Neuronal stem cell (in vitro differentiated cells): ENCODE results near the gene SLC9C1.
A peak's percentile ranks its signal among the peaks of the same experiment; 100 is the strongest.

Source experiments
- DNase-seq: peaks from one replicate; pipeline ENCODE4 v3.0.0-alpha.2; 2013; ENCODE audit warnings: low spot score
- H2AFZ ChIP-seq: one replicate; pipeline ENCODE4 v1.6.1; 2013; ENCODE audit warnings: mild to moderate bottlenecking, low read length, inconsistent platforms
- H2AK5ac ChIP-seq: 2 replicates; pipeline ENCODE4 v1.6.1; 2013; ENCODE audit warnings: low read depth, mild to moderate bottlenecking, inconsistent platforms, low read length, moderate library complexity, mixed read lengths
- H2BK120ac ChIP-seq: 2 replicates; pipeline ENCODE4 v1.6.1; 2013; ENCODE audit warnings: low read depth, mild to moderate bottlenecking, inconsistent platforms, low read length, moderate library complexity, mixed read lengths
- H2BK12ac ChIP-seq: one replicate; pipeline ENCODE4 v1.6.1; 2013; ENCODE audit warnings: low read length, inconsistent platforms
- H2BK15ac ChIP-seq: 2 replicates; pipeline ENCODE4 v1.6.1; 2013; ENCODE audit warnings: mild to moderate bottlenecking, low read length, inconsistent platforms, mixed read lengths
- H2BK5ac ChIP-seq: one replicate; pipeline ENCODE4 v1.6.1; 2013; ENCODE audit warnings: inconsistent platforms, mild to moderate bottlenecking, low read length, moderate library complexity
- H3K14ac ChIP-seq: one replicate; pipeline ENCODE4 v1.6.1; 2013; ENCODE audit warnings: low read length, inconsistent platforms
- H3K18ac ChIP-seq: 2 replicates; pipeline ENCODE4 v1.6.1; 2013; ENCODE audit warnings: low read length, inconsistent platforms
- H3K23ac ChIP-seq: 2 replicates; pipeline ENCODE4 v1.6.1; 2013; ENCODE audit warnings: low read depth, mild to moderate bottlenecking, mixed read lengths, low read length, inconsistent platforms; ENCODE audit not compliant: poor library complexity
- H3K27ac ChIP-seq: replicated peaks from 3 replicates; pipeline ENCODE4 v1.5.1; 2013; ENCODE audit warnings: low read length, inconsistent platforms
- H3K27me3 ChIP-seq, 3 experiments: 2 replicates each; pipeline ENCODE4 v1.6.1; 2013; ENCODE audit warnings: low read length in 3 of 3, mild to moderate bottlenecking in 2 of 3, inconsistent platforms in 1 of 3, low read depth in 1 of 3, mixed read lengths in 1 of 3, moderate library complexity in 1 of 3; ENCODE audit not compliant: control insufficient read depth in 3 of 3, insufficient read depth in 3 of 3
- H3K36me3 ChIP-seq, 2 donors: replicated peaks in 1 of 2; 2 replicates each; pipeline ENCODE4 v1.6.1; 2013; ENCODE audit warnings: low read length in 2 of 2; ENCODE audit not compliant: control insufficient read depth in 2 of 2, insufficient read depth in 2 of 2
- H3K4ac ChIP-seq: 2 replicates; pipeline ENCODE4 v1.6.1; 2013; ENCODE audit warnings: inconsistent platforms, mild to moderate bottlenecking, low read length, moderate library complexity
- H3K4me1 ChIP-seq, 2 donors: 1 replicate in 1 of 2; 2 replicates in 1 of 2; pipeline ENCODE4 v1.6.1; 2013; ENCODE audit warnings: low read length in 2 of 2, low read depth in 1 of 2; ENCODE audit not compliant: control insufficient read depth in 2 of 2, insufficient read depth in 1 of 2
- H3K4me2 ChIP-seq: one replicate; pipeline ENCODE4 v1.6.1; 2013; ENCODE audit warnings: mild to moderate bottlenecking, low read length, inconsistent platforms; ENCODE audit not compliant: insufficient read depth, poor library complexity, severe bottlenecking
- H3K4me3 ChIP-seq, 2 donors: 2 replicates each; pipeline ENCODE4 v1.5.1; 2013; ENCODE audit warnings: low read length in 2 of 2, mild to moderate bottlenecking in 2 of 2, inconsistent platforms in 1 of 2, moderate library complexity in 1 of 2
- H3K79me1 ChIP-seq: one replicate; pipeline ENCODE4 v1.6.1; 2013; ENCODE audit warnings: low read depth, mild to moderate bottlenecking, inconsistent platforms, low read length, moderate library complexity
- H3K9ac ChIP-seq: one replicate; pipeline ENCODE4 v1.6.1; 2013; ENCODE audit warnings: mild to moderate bottlenecking, low read depth, low read length, inconsistent platforms; ENCODE audit not compliant: poor library complexity
- H3K9me3 ChIP-seq, 2 donors: replicated peaks in 1 of 2; 2 replicates each; pipeline versions ENCODE3 to v1.6.1; 2013; ENCODE audit warnings: low read length in 2 of 2, mild to moderate bottlenecking in 2 of 2, inconsistent platforms in 1 of 2, low read depth in 1 of 2, mixed read lengths in 1 of 2, moderate library complexity in 1 of 2; ENCODE audit not compliant: control insufficient read depth in 2 of 2, insufficient read depth in 1 of 2
- H4K8ac ChIP-seq: one replicate; pipeline ENCODE4 v1.6.1; 2013; ENCODE audit warnings: low read depth, mild to moderate bottlenecking, inconsistent platforms, low read length, moderate library complexity
- H4K91ac ChIP-seq: one replicate; pipeline ENCODE4 v1.6.1; 2013; ENCODE audit warnings: low read length, low read depth, mild to moderate bottlenecking, inconsistent platforms; ENCODE audit not compliant: poor library complexity
- WGBS, 2 donors: extraction: QIAGEN DNeasy Blood & Tissue Kit; methylation state at CpG; one replicate each; pipeline ENCODE4 v1.1.7; 2013; ENCODE audit warnings: missing lambda C conversion rate in 2 of 2, mixed read lengths in 1 of 2; ENCODE audit not compliant: insufficient read length in 2 of 2, insufficient replicate concordance in 1 of 2; ENCODE audit errors: extremely low coverage in 2 of 2; 5-methylcytosine and 5-hydroxymethylcytosine counted together

SLC9C1 gene

DNA sequence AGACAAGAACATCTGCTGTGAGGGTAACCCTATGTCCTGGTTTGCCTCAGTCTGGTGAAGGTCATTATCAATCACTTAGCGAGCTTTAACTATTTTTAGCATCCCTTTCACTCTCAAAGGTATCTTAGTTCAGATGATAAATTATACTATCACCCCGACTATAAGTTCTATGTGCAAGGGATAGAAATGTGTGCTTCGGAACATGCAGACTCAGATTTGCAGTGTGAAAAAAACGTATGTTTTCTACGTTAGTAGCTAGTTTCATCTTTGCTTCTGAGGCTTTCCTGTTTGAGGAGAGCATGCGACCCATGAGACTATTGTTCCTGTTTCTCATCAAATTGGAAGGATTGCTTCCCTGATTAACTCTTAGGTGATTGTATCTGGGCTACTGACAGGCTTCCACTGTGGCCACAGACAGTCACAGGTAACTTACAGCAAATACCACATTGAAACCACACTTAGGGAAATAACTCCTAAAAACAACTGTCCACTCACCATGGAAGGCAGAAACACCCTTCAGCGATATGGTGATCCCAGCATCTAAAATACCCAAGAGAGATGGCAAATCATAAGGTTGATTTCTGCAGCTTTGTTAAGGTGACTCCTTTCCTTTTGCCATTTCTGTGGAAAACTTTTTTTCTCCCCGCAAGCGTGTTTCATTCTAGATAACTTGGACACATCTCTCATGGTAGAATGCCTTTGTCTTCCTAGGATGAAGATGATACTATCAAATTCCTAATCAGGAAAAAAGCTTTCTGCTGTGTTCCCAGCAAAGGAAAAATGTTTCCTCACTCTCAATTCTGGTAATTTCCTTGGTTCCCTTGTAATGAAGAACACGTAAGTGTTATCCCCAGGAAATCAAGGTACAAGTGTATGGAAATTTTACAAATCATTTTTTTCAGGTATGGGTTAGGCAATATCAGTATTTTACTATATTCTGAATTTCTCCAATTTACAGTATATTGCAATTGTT is 166.2 kb downstream of the SLC9C1 start:
- peaks cover 18 to 19% of the 10 kb centered on the region in 2 donors for H3K4me1 ChIP-seq
- H3K79me1 ChIP-seq: no peaks in the 10 kb centered on the region
- no peak overlapping the region for H3K4me3 ChIP-seq

DNA sequence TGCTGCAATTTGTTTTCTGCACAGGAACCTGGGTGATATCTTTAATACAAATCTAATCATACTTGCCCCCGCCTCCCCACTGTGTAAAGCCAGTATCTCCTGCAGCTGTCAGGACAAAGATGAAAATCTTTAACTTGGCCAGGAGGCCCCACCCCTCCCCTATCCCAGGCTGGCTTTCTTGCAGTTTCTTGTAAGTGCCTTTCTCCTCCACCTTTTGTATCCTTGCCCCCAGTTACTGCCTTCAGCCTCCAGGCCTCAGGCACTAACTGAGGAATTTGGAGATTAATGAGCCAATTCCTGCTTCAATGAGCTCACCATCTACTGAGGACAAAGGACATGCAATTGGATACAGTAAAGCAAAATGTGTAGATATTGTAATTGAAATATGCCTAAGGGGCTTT is 167.5 kb downstream of the SLC9C1 start:
- Histone ChIP-seq H3K27me3 (no peaks in the 10 kb centered on the region), H3K18ac (no peak overlapping the region), H2AK5ac (no peak overlapping the region), H4K8ac (no peak overlapping the region), H2AFZ (peak overlapping the region; percentile 33), H3K4me1 (peaks cover 18 to 19% of the 10 kb centered on the region in 2 donors), H2BK5ac (no peak overlapping the region), H3K27ac (peak overlapping the region; percentile 38), H2BK12ac (no peak overlapping the region), H3K4ac (no peak overlapping the region), H3K4me2 (no peak overlapping the region), H3K23ac (no peak overlapping the region), H3K36me3 (no peaks in the 10 kb centered on the region), H3K4me3 (no peak overlapping the region), H2BK15ac (no peak overlapping the region), H2BK120ac (no peak overlapping the region), H3K14ac (no peak overlapping the region), H4K91ac (no peak overlapping the region), H3K9me3 (no peaks in the 10 kb centered on the region), H3K9ac (no peak overlapping the region), H3K79me1 (no peaks in the 10 kb centered on the region)
- WGBS, 2 donors: no CpG with 5 or more reads among the region's 1 CpG
- DNase-seq: peak; percentile 20

More for the DNA sequence above, 166.2 kb downstream of the SLC9C1 start:
- H3K27ac ChIP-seq: no peak overlapping the region
- H3K4me2 ChIP-seq: no peak overlapping the region
- no peaks in the 10 kb centered on the region for H3K27me3 ChIP-seq
- WGBS, 2 donors: no CpG with 5 or more reads among the region's 10 CpGs
- no peak overlapping the region for H2BK12ac ChIP-seq
- no peak overlapping the region for H2BK5ac ChIP-seq
- no peaks in the 10 kb centered on the region for H3K36me3 ChIP-seq
- H4K8ac ChIP-seq: no peak overlapping the region
- no peak for DNase-seq
- no peak overlapping the region for H2AK5ac ChIP-seq
- no peak overlapping the region for H4K91ac ChIP-seq
- no peak overlapping the region for H3K14ac ChIP-seq
- no peak overlapping the region for H2AFZ ChIP-seq
- no peak overlapping the region for H3K18ac ChIP-seq
- no peak overlapping the region for H2BK120ac ChIP-seq
- no peak overlapping the region for H2BK15ac ChIP-seq
- no peaks in the 10 kb centered on the region for H3K9me3 ChIP-seq
- no peak overlapping the region for H3K4ac ChIP-seq
- H3K23ac ChIP-seq: no peak overlapping the region
- no peak overlapping the region for H3K9ac ChIP-seq

DNA sequence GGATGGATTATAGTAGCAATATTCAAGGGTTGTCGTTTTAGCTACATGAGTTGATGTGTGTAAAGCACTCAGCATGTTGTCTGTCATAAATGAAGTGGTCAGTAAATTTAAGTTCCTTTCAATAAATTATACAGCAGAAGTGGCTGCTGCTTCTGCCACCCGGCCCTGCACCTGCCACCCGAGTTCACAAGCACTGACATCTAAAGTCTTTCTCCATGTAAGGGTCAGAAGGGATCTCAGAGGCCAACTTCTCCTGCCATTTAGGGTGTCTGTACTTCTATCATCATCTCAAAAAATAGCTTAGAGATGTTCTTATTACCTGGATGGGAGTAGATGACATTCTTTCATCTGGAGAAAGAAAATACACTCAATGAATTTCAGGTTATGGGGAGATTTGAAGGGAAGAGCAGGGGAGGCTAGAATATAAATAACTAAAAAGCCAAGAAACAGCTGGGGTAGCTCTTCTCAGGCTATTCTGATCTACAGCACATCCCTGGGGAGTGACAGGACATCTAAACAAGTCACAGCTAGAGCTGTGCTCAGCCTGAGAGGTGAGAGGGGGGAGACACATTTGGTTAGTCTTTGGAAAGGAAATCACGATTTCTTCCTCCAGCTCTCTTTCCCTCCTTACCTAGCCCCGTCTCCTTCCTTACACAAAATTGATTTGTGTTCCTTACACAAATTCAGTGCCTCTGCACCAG is 169.0 kb downstream of the SLC9C1 start:
- H4K91ac ChIP-seq: no peak overlapping the region
- no peak overlapping the region for H4K8ac ChIP-seq
- no peak overlapping the region for H2AK5ac ChIP-seq
- no peak overlapping the region for H3K9ac ChIP-seq
- no peak overlapping the region for H3K4ac ChIP-seq
- no peak overlapping the region for H3K14ac ChIP-seq
- H3K9me3 ChIP-seq: no peaks in the 10 kb centered on the region
- no peaks in the 10 kb centered on the region for H3K36me3 ChIP-seq
- H3K4me1 ChIP-seq: peaks cover 18 to 19% of the 10 kb centered on the region in 2 donors
- H3K23ac ChIP-seq: no peak overlapping the region
- no peak overlapping the region for H3K27ac ChIP-seq
- no peak overlapping the region for H2BK120ac ChIP-seq
- no peak overlapping the region for H3K18ac ChIP-seq
- no CpG with 5 or more reads among the region's 5 CpGs for whole genome bisulfite sequencing, 2 donors
- no peak overlapping the region for H3K4me2 ChIP-seq
- H2BK15ac ChIP-seq: no peak overlapping the region
- H3K4me3 ChIP-seq: no peak overlapping the region
- no peaks in the 10 kb centered on the region for H3K79me1 ChIP-seq
- no peak overlapping the region for H2BK5ac ChIP-seq
- no peaks in the 10 kb centered on the region for H3K27me3 ChIP-seq
- peak overlapping the region; percentile 19 for H2BK12ac ChIP-seq
- H2AFZ ChIP-seq: peak overlapping the region; percentile 9
- no peak for DNase-seq

DNA sequence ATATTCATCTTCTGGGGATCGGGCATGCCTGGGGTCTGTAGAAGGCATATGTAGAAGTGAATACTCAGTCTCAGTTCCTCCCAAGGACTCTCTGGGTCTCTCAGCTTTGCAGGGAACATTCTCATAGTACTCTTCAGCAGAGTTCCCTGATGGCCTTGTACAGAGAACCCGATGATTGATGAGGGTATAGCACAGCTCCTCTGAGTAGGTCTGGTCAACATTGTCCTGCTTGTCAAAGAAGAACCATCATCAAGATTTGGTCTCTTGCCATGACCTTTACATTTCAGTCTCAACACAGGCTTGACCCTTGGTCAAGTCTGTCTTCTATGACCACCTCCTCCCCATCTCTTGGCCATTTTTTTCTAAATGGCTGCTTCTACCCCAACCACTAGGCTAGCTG is 170.5 kb downstream of the SLC9C1 start:
- Histone ChIP-seq H3K18ac (no peak overlapping the region), H2BK5ac (no peak overlapping the region), H3K9me3 (no peaks in the 10 kb centered on the region)

More for the DNA sequence above, 170.5 kb downstream of the SLC9C1 start:
- Histone ChIP-seq H3K23ac (no peak overlapping the region), H4K91ac (no peak overlapping the region), H3K4ac (no peak overlapping the region), H3K27me3 (no peaks in the 10 kb centered on the region), H3K36me3 (no peaks in the 10 kb centered on the region), H3K79me1 (no peaks in the 10 kb centered on the region), H2BK120ac (no peak overlapping the region), H2AK5ac (no peak overlapping the region), H3K4me3 (no peak overlapping the region), H2BK15ac (no peak overlapping the region), H2BK12ac (no peak overlapping the region), H3K14ac (no peak overlapping the region), H3K27ac (no peak overlapping the region), H3K9ac (no peak overlapping the region), H3K4me1 (peaks cover 5 to 16% of the 10 kb centered on the region in 2 donors), H3K4me2 (no peak overlapping the region), H4K8ac (no peak overlapping the region), H2AFZ (no peak overlapping the region)
- WGBS, 2 donors: no CpG with 5 or more reads among the region's 2 CpGs
- no peak for DNase-seq
